ENCODE measurements around the gene GNL1. TPM values are rescaled to one million over a fixed set of nuclear protein-coding genes. Genes with fewer than 3 reads are reported as not detected.
"Not testable (repeated sequence)": the region's sequence is repeated elsewhere in the genome, so short reads cannot be mapped to it uniquely, and the experiment has no call there.

The GNL1 gene
- total and polyA plus RNA-seq, 8 donors, result 52.5 to 108 (median 101) TPM

DNA sequence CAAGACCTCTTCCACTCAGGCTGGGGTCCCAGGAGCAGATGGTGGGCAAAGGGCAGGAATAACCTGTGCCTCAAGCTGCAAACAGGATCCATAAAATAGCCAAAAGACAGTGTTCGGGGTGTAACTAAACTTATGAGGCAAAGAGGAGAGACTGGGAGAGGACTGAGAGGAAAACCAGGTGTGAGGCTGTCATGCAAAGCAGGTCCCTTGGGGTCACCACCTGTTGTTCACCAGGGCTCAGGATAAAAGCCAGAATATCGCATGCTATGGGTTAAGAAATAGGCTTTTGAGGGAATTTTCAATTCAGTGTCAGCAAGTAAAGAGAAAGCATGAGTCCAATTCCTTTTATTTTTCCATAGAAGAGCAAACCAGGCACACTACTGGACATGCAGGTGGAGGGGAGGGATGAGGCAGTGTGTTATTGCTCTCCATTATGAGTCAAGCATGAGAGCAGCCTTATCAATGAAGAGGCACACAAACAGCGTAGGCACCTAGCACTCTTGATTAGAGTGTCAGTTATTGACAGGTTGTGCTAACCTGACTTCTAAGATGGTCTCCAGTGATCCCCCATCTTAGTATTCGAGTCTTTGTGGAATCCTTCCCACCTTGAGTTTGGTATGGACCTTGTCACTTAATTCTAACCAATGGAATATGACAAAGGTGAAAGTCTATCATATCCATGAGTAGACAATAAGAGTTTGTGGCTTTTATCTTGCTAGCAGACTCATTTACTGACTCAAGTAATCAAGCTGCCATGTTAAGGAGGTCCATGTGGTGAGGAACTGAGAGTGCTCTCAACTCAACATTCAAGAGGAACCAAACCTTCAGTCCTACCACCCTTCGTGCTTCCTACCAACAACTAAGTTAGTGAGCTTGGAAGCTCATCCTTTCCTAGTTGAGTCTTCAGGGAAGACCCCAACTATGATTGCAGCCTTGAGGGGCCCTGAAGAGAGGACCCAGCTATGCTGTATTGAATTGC lies 48.2 kb downstream of the GNL1 start:
- no peak overlapping the region for H3K4me3 ChIP-seq
- no peaks in the 10 kb centered on the region for H3K9me3 ChIP-seq
- peak; percentile 30 for ATAC-seq
- H3K27me3 ChIP-seq, result no peaks in the 10 kb centered on the region
- no peak for DNase-seq
- TF ChIP-seq, protein P1, sequence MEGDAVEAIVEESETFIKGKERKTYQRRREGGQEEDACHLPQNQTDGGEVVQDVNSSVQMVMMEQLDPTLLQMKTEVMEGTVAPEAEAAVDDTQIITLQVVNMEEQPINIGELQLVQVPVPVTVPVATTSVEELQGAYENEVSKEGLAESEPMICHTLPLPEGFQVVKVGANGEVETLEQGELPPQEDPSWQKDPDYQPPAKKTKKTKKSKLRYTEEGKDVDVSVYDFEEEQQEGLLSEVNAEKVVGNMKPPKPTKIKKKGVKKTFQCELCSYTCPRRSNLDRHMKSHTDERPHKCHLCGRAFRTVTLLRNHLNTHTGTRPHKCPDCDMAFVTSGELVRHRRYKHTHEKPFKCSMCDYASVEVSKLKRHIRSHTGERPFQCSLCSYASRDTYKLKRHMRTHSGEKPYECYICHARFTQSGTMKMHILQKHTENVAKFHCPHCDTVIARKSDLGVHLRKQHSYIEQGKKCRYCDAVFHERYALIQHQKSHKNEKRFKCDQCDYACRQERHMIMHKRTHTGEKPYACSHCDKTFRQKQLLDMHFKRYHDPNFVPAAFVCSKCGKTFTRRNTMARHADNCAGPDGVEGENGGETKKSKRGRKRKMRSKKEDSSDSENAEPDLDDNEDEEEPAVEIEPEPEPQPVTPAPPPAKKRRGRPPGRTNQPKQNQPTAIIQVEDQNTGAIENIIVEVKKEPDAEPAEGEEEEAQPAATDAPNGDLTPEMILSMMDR (IDR thresholded peaks at IDR 0.05), result no peak
- H3K4me1 ChIP-seq, result peaks cover 0 to 46% of the 10 kb centered on the region in 2 donors
- H3K36me3 ChIP-seq, result no peaks in the 10 kb centered on the region
- H3K27ac ChIP-seq, result peak overlapping the region in 1 of 2 donors; percentile 92
- intact Hi-C loops (cut with DNase I), result no loop called here

DNA sequence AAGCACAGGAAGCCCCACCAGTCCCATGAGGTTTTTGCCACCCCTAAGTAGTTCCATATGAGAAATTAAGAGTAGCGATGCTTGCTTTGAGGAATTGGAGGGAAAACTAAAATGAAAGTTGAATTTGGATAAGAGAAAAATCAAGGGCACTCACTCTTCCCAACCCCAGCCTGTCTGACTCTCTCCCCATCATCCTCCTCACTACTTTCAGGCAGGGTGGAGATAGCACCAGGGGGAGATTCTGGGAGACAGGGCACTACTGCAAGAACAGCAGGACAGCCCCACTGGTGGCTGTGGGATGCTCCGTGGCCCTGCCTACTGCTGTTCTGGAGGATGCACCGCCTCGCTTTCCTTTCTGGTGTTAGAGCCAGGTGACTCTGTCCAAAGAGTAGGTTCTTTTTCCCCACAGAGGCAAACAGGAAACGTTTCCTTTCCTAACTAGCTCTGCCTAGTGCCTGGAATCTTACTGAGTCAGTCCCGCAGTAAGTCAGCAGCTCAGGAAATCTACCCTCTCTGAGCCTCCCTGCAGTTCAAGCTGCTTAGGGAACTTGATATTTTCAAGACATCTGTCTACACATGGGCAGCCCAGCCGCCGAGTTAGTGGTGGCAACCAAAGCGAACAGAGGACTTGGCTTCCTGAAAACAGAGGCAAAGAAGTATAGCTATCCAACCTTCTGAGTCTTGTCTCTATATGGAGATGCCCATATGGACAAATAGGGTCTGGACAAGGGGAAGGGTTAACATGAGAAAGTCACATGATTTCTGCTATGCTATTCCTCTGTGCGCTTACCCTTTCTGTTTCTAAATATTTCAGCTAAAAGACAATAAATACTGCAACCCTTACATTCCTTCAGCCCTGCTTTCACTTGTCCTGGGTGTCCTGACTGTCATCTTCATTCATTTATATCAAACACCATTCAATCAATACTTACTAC lies 55.6 kb downstream of the GNL1 start:
- Histone ChIP-seq H3K4me3 (no peak overlapping the region), H3K9me3 (no peaks in the 10 kb centered on the region), H3K27me3 (no peaks in the 10 kb centered on the region), H3K36me3 (no peaks in the 10 kb centered on the region), H3K4me1 (peaks cover 5 to 46% of the 10 kb centered on the region in 2 donors), H3K27ac (peak overlapping the region; percentile 20 to 74)
- TF ChIP-seq, protein P1 (IDR thresholded peaks at IDR 0.05), result no peak
- ATAC-seq (peak; percentile 35), DNase-seq (no peak)
- intact Hi-C loops (cut with DNase I), result no loop called here

DNA sequence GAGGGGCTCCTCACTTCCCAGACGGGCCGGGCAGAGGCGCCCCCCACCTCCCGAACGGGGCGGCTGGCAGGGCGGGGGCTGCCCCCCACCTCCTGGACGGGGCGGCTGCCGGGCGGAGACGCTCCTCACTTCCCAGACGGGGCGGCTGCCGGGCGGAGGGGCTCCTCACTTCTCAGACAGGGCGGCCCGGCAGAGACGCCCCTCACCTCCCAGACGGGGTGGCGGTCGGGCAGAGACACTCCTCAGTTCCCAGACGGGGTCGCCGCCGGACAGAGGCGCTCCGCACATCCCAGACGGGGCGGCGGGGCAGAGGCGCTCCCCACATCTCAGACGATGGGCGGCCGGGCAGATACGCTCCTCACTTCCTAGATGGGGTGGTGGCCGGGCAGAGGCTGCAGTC lies 57.6 kb downstream of the GNL1 start:
- H3K27ac ChIP-seq; H3K36me3 ChIP-seq; DNase-seq; H3K4me3 ChIP-seq; H3K9me3 ChIP-seq; ATAC-seq; intact Hi-C loops (cut with DNase I); H3K27me3 ChIP-seq: not testable (repeated sequence)
- peaks cover 5 to 66% of the 10 kb centered on the region in 2 donors for H3K4me1 ChIP-seq

DNA sequence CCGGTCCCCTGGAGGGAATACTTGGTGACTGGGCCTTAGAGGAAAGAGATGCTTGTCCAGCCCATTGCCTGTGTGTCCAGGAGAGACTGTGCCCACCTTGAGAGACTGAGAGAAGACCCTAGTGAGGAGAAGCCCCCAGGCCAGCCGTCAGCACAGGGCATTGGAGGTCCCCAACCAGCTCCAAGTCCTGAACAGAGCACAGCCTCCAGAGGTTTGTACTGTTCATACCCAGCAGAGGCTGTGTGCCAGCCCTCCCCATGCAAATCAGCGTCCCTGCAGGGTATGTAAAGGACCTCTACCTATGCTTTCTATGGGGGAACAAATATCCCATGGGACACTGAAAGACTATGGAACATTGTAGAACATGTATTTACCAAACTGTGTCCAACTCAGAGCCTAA lies 58.6 kb downstream of the GNL1 start:
- H3K27ac ChIP-seq, result peak overlapping the region in 1 of 2 donors; percentile 99
- peaks cover 5 to 70% of the 10 kb centered on the region in 2 donors for H3K4me1 ChIP-seq
- H3K27me3 ChIP-seq, result no peaks in the 10 kb centered on the region
- no peak for ATAC-seq
- DNase-seq, result no peak
- intact Hi-C loops (cut with DNase I), result no loop called here
- H3K4me3 ChIP-seq, result no peak overlapping the region
- peaks cover 0 to 16% of the 10 kb centered on the region in 2 donors for H3K36me3 ChIP-seq
- TF ChIP-seq, protein P1 (IDR thresholded peaks at IDR 0.05), result no peak
- no peaks in the 10 kb centered on the region for H3K9me3 ChIP-seq

DNA sequence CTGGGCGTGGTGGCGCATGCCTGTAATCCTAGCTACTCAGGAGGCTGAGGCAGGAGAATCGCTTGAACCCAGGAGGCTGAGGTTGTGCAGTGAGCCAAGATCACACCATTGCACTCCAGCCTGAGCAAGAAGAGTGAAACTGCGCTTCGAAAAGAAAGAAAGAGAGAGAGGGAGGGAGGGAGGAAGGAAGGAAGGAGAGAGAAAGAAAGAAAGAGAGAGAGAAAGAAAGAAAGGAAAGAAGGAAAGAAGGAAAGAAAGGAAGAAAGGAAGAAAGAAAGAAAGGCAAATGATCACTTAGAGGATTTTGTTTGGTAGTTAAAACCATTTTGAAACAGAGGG lies 59.1 kb downstream of the GNL1 start:
- H3K4me3 ChIP-seq; H3K27me3 ChIP-seq; intact Hi-C loops (cut with DNase I); H3K9me3 ChIP-seq; ATAC-seq; DNase-seq: not testable (repeated sequence)
- peak overlapping the region in 1 of 2 donors; percentile 99 for H3K27ac ChIP-seq
- H3K36me3 ChIP-seq, result peaks cover 0 to 21% of the 10 kb centered on the region in 2 donors
- peaks cover 7 to 74% of the 10 kb centered on the region in 2 donors for H3K4me1 ChIP-seq
